Smooth muscle cell (in vitro differentiated cells): ENCODE results near the gene RBM42. TPM values are rescaled to one million over a fixed set of nuclear protein-coding genes. Genes with fewer than 3 reads are reported as not detected.

ENCODE experiments used
- DNase-seq: peaks from one replicate; lab custom pipeline; 2025; ENCODE audit not compliant: unreplicated experiment; lab: John Stamatoyannopoulos, UW
- H2AFZ ChIP-seq: fragments of 200-600 bp; sonication (generic); 2 replicates; pipeline ENCODE4 v1.6.0; 2016; ENCODE audit warnings: antibody characterized with exemption, low read depth, mild to moderate bottlenecking
- H3F3A ChIP-seq: fragments of 200-600 bp; sonication (generic); 2 replicates; pipeline ENCODE4 v1.6.0; 2017; ENCODE audit warnings: antibody characterized with exemption, low read depth
- H3K27ac ChIP-seq: fragments of 200-600 bp; sonication (generic); 2 replicates; pipeline ENCODE4 v1.5.1; 2016; ENCODE audit warnings: low read depth, mild to moderate bottlenecking
- H3K27me3 ChIP-seq: fragments of 200-600 bp; sonication (generic); 2 replicates; pipeline ENCODE4 v1.6.1; 2016; ENCODE audit warnings: low read depth, mild to moderate bottlenecking
- H3K36me3 ChIP-seq: fragments of 200-600 bp; sonication (generic); 2 replicates; pipeline ENCODE4 v1.5.1; 2016; ENCODE audit warnings: low read depth
- H3K4me1 ChIP-seq: fragments of 200-600 bp; sonication (generic); 2 replicates; pipeline ENCODE4 v1.5.1; 2016; ENCODE audit warnings: low read depth
- H3K4me2 ChIP-seq: fragments of 200-600 bp; sonication (generic); 2 replicates; pipeline ENCODE4 v1.6.0; 2016; ENCODE audit warnings: mild to moderate bottlenecking
- H3K4me3 ChIP-seq: fragments of 200-600 bp; sonication (generic); 2 replicates; pipeline ENCODE4 v1.5.1; 2016; ENCODE audit warnings: mild to moderate bottlenecking
- H3K79me2 ChIP-seq: fragments of 200-600 bp; sonication (generic); 2 replicates; pipeline ENCODE4 v1.6.0; 2016; ENCODE audit warnings: low read depth, mild to moderate bottlenecking
- H3K9ac ChIP-seq: fragments of 200-600 bp; sonication (generic); 2 replicates; pipeline ENCODE4 v1.6.0; 2016; ENCODE audit warnings: low read depth
- H3K9me3 ChIP-seq: fragments of 200-600 bp; sonication (generic); replicated peaks from 2 replicates; pipeline ENCODE4 v1.5.1; 2016; ENCODE audit warnings: low read depth
- H4K20me1 ChIP-seq: fragments of 200-600 bp; sonication (generic); 2 replicates; pipeline ENCODE4 v1.6.0; 2016; ENCODE audit warnings: low read depth
- CTCF ChIP-seq: fragments of 200-600 bp; sonication (generic); IDR thresholded peaks from 2 replicates; pipeline ENCODE4 v1.5.1; 2017; ENCODE audit warnings: borderline replicate concordance, mild to moderate bottlenecking, antibody characterized with exemption; ENCODE audit not compliant: insufficient read depth, poor library complexity, severe bottlenecking
- WGBS: methylation state at CpG from one replicate; pipeline ENCODE4 v1.1.7; 2016; ENCODE audit warnings: low lambda C conversion rate; 5-methylcytosine and 5-hydroxymethylcytosine counted together
- polyA plus RNA-seq: library from polyadenylated mRNA; unstranded; fragments of >200 nt; fragmentation: Nextera tagmentation; extraction: Ambion mirVana; gene quantifications from 2 replicates; pipeline ENCODE4 v1.2.1, GENCODE V29; 2016
- total RNA-seq: library from RNA; depleted of rRNA; stranded (reverse); fragments of >200 nt; gene quantifications from 2 replicates; pipeline ENCODE4 v1.2.3, GENCODE V29; 2014

The RBM42 gene
- total and polyA plus RNA-seq, 2 experiments from 2014 or later: 42.4 to 143 TPM

- Histone ChIP-seq H3F3A (no peaks in the 10 kb centered on the region), H3K4me2 (no peak overlapping the region), H3K4me3 (no peak overlapping the region), H3K27me3 (no peaks in the 10 kb centered on the region), H2AFZ (no peak overlapping the region), H3K9ac (no peak overlapping the region), H3K79me2 (no peaks in the 10 kb centered on the region), H3K27ac (no peak overlapping the region), H3K9me3 (no peaks in the 10 kb centered on the region), H3K4me1 (no peaks in the 10 kb centered on the region), H4K20me1 (no peaks in the 10 kb centered on the region), H3K36me3 (no peaks in the 10 kb centered on the region)
- WGBS: 72% methylated on average over 3 of the region's 3 CpGs
- TF ChIP-seq CTCF: no peak
- no peak for DNase-seq
Measured at GRCh38 chr19:35607661-35608060, 21.2 kb upstream of the RBM42 start.

- H3K36me3 ChIP-seq: no peaks in the 10 kb centered on the region
- 78% methylated on average over 2 of the region's 2 CpGs for WGBS
- H3K4me2 ChIP-seq: no peak overlapping the region
- H3K27me3 ChIP-seq: no peaks in the 10 kb centered on the region
- H2AFZ ChIP-seq: no peak overlapping the region
- H3K4me1 ChIP-seq: peaks cover 4% of the 10 kb centered on the region
- no peak overlapping the region for H3K4me3 ChIP-seq
- DNase-seq: no peak
- H3K79me2 ChIP-seq: no peaks in the 10 kb centered on the region
- no peak for TF ChIP-seq CTCF
- H3K9me3 ChIP-seq: no peaks in the 10 kb centered on the region
- no peak overlapping the region for H3K9ac ChIP-seq
- no peaks in the 10 kb centered on the region for H4K20me1 ChIP-seq
- no peaks in the 10 kb centered on the region for H3F3A ChIP-seq
- no peak overlapping the region for H3K27ac ChIP-seq
Measured at GRCh38 chr19:35608251-35608650, 20.6 kb upstream of the RBM42 start.

- no peaks in the 10 kb centered on the region for H4K20me1 ChIP-seq
- H2AFZ ChIP-seq: no peak overlapping the region
- no peak overlapping the region for H3K9ac ChIP-seq
- TF ChIP-seq CTCF: no peak
- H3K4me1 ChIP-seq: peaks cover 4% of the 10 kb centered on the region
- DNase-seq: no peak
- no peak overlapping the region for H3K4me3 ChIP-seq
- H3K79me2 ChIP-seq: no peaks in the 10 kb centered on the region
- no peaks in the 10 kb centered on the region for H3K27me3 ChIP-seq
- H3K27ac ChIP-seq: no peak overlapping the region
- H3F3A ChIP-seq: no peaks in the 10 kb centered on the region
- H3K36me3 ChIP-seq: no peaks in the 10 kb centered on the region
- WGBS: 83% methylated on average over 6 of the region's 6 CpGs
- no peak overlapping the region for H3K4me2 ChIP-seq
- no peaks in the 10 kb centered on the region for H3K9me3 ChIP-seq
Measured at GRCh38 chr19:35609851-35610353, 18.9 kb upstream of the RBM42 start.

GRCh38 chr19:35612224-35612558, 16.6 kb upstream of the RBM42 start:
- Histone ChIP-seq H3F3A (no peaks in the 10 kb centered on the region), H3K9ac (no peak overlapping the region), H3K9me3 (no peaks in the 10 kb centered on the region), H3K4me1 (peaks cover 4% of the 10 kb centered on the region), H2AFZ (peak overlapping the region; percentile 90), H3K36me3 (no peaks in the 10 kb centered on the region), H4K20me1 (no peaks in the 10 kb centered on the region), H3K27me3 (no peaks in the 10 kb centered on the region), H3K79me2 (no peaks in the 10 kb centered on the region), H3K4me2 (peak overlapping the region; percentile 94), H3K27ac (no peak overlapping the region), H3K4me3 (peak overlapping the region; percentile 64)
- WGBS: 52% methylated on average over 9 of the region's 9 CpGs
- DNase-seq: no peak
- no peak for TF ChIP-seq CTCF
